ENCODE data around the gene SLC2A4RG. TPM values are rescaled to one million over a fixed set of nuclear protein-coding genes. Genes with fewer than 3 reads are reported as not detected.

SLC2A4RG gene
- total and polyA plus RNA-seq, 2 of the 13 experiments (the other 11 are each of a cell fraction or from before 2014, with no cell fraction given) = 91.4 to 95.9 TPM

- TF ChIP-seq PCBP1 (IDR thresholded peaks at IDR 0.05; ENCODE audit: borderline replicate concordance, low read depth, low read length) (no peak), ZNF710 (CRISPR knock-in tag; IDR thresholded peaks at IDR 0.05; ENCODE audit: borderline replicate concordance) (no peak), LRRFIP1 (CRISPR knock-in tag; conservative IDR thresholded peaks at IDR 0.05) (no peak), ZFX (CRISPR knock-in tag; IDR thresholded peaks at IDR 0.05; ENCODE audit: low read depth) (peak; percentile 24; the same call in 1 of the 2 replicates), ZNF670 (CRISPR knock-in tag; IDR thresholded peaks at IDR 0.05; ENCODE audit: borderline replicate concordance) (no peak), ZNF672 (CRISPR knock-in tag; IDR thresholded peaks at IDR 0.05) (0 out of 2 replicates have a peak, but pooled peaks have one; percentile 71), NAIF1 (CRISPR knock-in tag; IDR thresholded peaks at IDR 0.05; ENCODE audit: borderline replicate concordance) (no peak), ATM (IDR thresholded peaks at IDR 0.05; ENCODE audit: borderline replicate concordance) (peak; percentile 65; the same call in 1 of the 2 replicates), ZFP37 (CRISPR knock-in tag; IDR thresholded peaks at IDR 0.05; ENCODE audit: borderline replicate concordance) (no peak), YY1 (IDR thresholded peaks at IDR 0.05; ENCODE audit: insufficient read depth, insufficient replicate concordance, low read depth, low read length) (no peak), POLR2AphosphoS2 (IDR thresholded peaks at IDR 0.05; ENCODE audit: low read depth, low read length) (peak; percentile 76; the same call in 1 of the 2 replicates), SKIL (CRISPR knock-in tag; IDR thresholded peaks at IDR 0.05; ENCODE audit: borderline replicate concordance) (peak; percentile 59), GMEB1 (CRISPR knock-in tag; IDR thresholded peaks at IDR 0.05; ENCODE audit: borderline replicate concordance) (no peak)
- TF ChIP-seq, protein P1, sequence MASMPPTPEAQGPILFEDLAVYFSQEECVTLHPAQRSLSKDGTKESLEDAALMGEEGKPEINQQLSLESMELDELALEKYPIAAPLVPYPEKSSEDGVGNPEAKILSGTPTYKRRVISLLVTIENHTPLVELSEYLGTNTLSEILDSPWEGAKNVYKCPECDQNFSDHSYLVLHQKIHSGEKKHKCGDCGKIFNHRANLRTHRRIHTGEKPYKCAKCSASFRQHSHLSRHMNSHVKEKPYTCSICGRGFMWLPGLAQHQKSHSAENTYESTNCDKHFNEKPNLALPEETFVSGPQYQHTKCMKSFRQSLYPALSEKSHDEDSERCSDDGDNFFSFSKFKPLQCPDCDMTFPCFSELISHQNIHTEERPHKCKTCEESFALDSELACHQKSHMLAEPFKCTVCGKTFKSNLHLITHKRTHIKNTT (CRISPR knock-in tag; IDR thresholded peaks at IDR 0.05) = no peak
These were observed 7.2 kb upstream of the SLC2A4RG start (continued) for GRCh38 chr20:63732118-63733095.

All from HepG2 (cell line).